ENCODE results near the gene TGFA.

Gene TGFA

GRCh38 chr2:70499253-70499652 is 54.4 kb downstream of the TGFA start:
- DNase-seq (ENCODE audit: insufficient read length, low spot score) (no peak), FAIRE-seq (no peak)
- TF ChIP-seq CTCF (IDR thresholded peaks at IDR 0.05; ENCODE audit: insufficient read depth, missing control alignments) = no peak

GRCh38 chr2:70498528-70498927 is 55.1 kb downstream of the TGFA start:
- no peak for TF ChIP-seq CTCF (IDR thresholded peaks at IDR 0.05; ENCODE audit: insufficient read depth, missing control alignments)
- FAIRE-seq (no peak), DNase-seq (ENCODE audit: insufficient read length, low spot score) (no peak)

- FAIRE-seq = no peak
- no peak for DNase-seq (ENCODE audit: insufficient read length, low spot score)
- no peak for TF ChIP-seq CTCF (IDR thresholded peaks at IDR 0.05; ENCODE audit: insufficient read depth, missing control alignments)
Observed at GRCh38 chr2:70498054-70498453, 55.6 kb downstream of the TGFA start.

GRCh38 chr2:70496819-70497218 is 56.8 kb downstream of the TGFA start:
- FAIRE-seq = no peak
- TF ChIP-seq CTCF (IDR thresholded peaks at IDR 0.05; ENCODE audit: insufficient read depth, missing control alignments) = no peak
- no peak for DNase-seq (ENCODE audit: insufficient read length, low spot score)

GRCh38 chr2:70494293-70494886 is 59.2 kb downstream of the TGFA start:
- no peak for DNase-seq (ENCODE audit: insufficient read length, low spot score)
- TF ChIP-seq CTCF (IDR thresholded peaks at IDR 0.05; ENCODE audit: insufficient read depth, missing control alignments) = no peak
- FAIRE-seq = no peak

- FAIRE-seq (no peak), DNase-seq (ENCODE audit: insufficient read length, low spot score) (no peak)
- TF ChIP-seq CTCF (IDR thresholded peaks at IDR 0.05; ENCODE audit: insufficient read depth, missing control alignments) = no peak
Observed at GRCh38 chr2:70490381-70490780, 63.2 kb downstream of the TGFA start.

GRCh38 chr2:70489165-70489564 is 64.5 kb downstream of the TGFA start:
- no peak for DNase-seq (ENCODE audit: insufficient read length, low spot score)
- FAIRE-seq = no peak
- no peak for TF ChIP-seq CTCF (IDR thresholded peaks at IDR 0.05; ENCODE audit: insufficient read depth, missing control alignments)

Data from D721Med (cell line).